PC-3 (cell line): ENCODE data around the gene FCRL4. TPM values are rescaled to one million over a fixed set of nuclear protein-coding genes. Genes with fewer than 3 reads are reported as not detected.

Experiments
- ATAC-seq: fragments of 200-7000 bp; cut with Tn5 transposase; 2 replicates; pipeline ENCODE4 v1.9.1; 2020; ENCODE audit warnings: mild to moderate bottlenecking, moderate library complexity
- BruUV-seq: library from RNA; stranded (reverse); fragments of 400-500 nt; replicated peaks from 2 replicates; lab custom pipeline; 2021; lab: Mats Ljungman, UMichigan
- CTCF ChIA-PET: fragments of 300-600 bp; sonication (Branson Sonifier 250); formaldehyde crosslinking; loops from one replicate; lab custom pipeline; 2022; ENCODE audit warnings: antibody characterized with exemption; lab: Charles Lee
- POLR2A ChIA-PET: fragments of 300-600 bp; sonication (Branson Sonifier 250); formaldehyde crosslinking; loops from one replicate; lab custom pipeline; 2022; ENCODE audit warnings: antibody characterized with exemption; ENCODE audit not compliant: unreplicated experiment; lab: Charles Lee
- DNase-seq: peaks from one replicate; pipeline ENCODE4 v3.0.0-alpha.2; 2015
- H2AFZ ChIP-seq: fragments of 300-600 bp; sonication (generic); 2 replicates; pipeline ENCODE4 v1.6.0; 2016; ENCODE audit warnings: antibody characterized with exemption, low read length
- H3F3A ChIP-seq: fragments of 300-600 bp; sonication (generic); one replicate; pipeline ENCODE4 v1.6.0; 2017; ENCODE audit warnings: antibody characterized with exemption, low read length, control low read depth, mild to moderate bottlenecking; ENCODE audit not compliant: unreplicated experiment
- H3K27ac ChIP-seq: fragments of 300-600 bp; sonication (generic); 2 replicates; pipeline ENCODE4 v1.5.1; 2016; ENCODE audit warnings: mild to moderate bottlenecking, low read length
- H3K27me3 ChIP-seq: fragments of 300-600 bp; sonication (generic); 2 replicates; pipeline ENCODE4 v1.6.1; 2016; ENCODE audit warnings: low read length, mixed read lengths
- H3K36me3 ChIP-seq: fragments of 300-600 bp; sonication (generic); 2 replicates; pipeline ENCODE4 v1.6.1; 2016; ENCODE audit warnings: low read depth, mixed run types, low read length, mixed read lengths
- H3K4me1 ChIP-seq: fragments of 300-600 bp; sonication (generic); 2 replicates; pipeline ENCODE4 v1.5.1; 2016; ENCODE audit warnings: low read length; ENCODE audit not compliant: insufficient read depth
- H3K4me2 ChIP-seq: fragments of 300-600 bp; sonication (generic); 2 replicates; pipeline ENCODE4 v1.6.0; 2016; ENCODE audit warnings: low read length
- H3K4me3 ChIP-seq: fragments of 300-600 bp; sonication (generic); 2 replicates; pipeline ENCODE4 v1.5.1; 2016; ENCODE audit warnings: mild to moderate bottlenecking, low read length, mixed read lengths
- H3K79me2 ChIP-seq: fragments of 300-600 bp; sonication (generic); 2 replicates; pipeline ENCODE4 v1.6.1; 2017; ENCODE audit warnings: low read length, mixed read lengths
- H3K9ac ChIP-seq: fragments of 300-600 bp; sonication (generic); 2 replicates; pipeline ENCODE4 v1.6.0; 2016; ENCODE audit warnings: mild to moderate bottlenecking, low read length
- H3K9me2 ChIP-seq: fragments of 300-600 bp; sonication (generic); replicated peaks from 2 replicates; pipeline ENCODE4 v1.6.1; 2016; ENCODE audit warnings: mixed run types, low read length, mixed read lengths
- H3K9me3 ChIP-seq: fragments of 300-600 bp; sonication (generic); 2 replicates; pipeline ENCODE4 v1.6.1; 2016; ENCODE audit warnings: low read length, mixed read lengths
- H4K20me1 ChIP-seq: fragments of 300-600 bp; sonication (generic); 2 replicates; pipeline ENCODE4 v1.6.1; 2016; ENCODE audit warnings: low read length, mixed read lengths
- CTCF ChIP-seq: fragments of 300-600 bp; sonication (generic); conservative IDR thresholded peaks from 2 replicates; pipeline ENCODE4 v1.5.1; 2017; ENCODE audit warnings: antibody characterized with exemption, low read depth, mild to moderate bottlenecking, low read length
- EZH2 ChIP-seq: fragments of 300-600 bp; sonication (generic); IDR thresholded peaks from one replicate; pipeline ENCODE4 v1.6.1; 2017; ENCODE audit warnings: antibody characterized with exemption, mild to moderate bottlenecking, low read length; ENCODE audit not compliant: unreplicated experiment
- EZH2phosphoT487 ChIP-seq: fragments of 300-600 bp; sonication (generic); IDR thresholded peaks from 2 replicates; pipeline ENCODE4 v1.6.1; 2018; ENCODE audit warnings: mild to moderate bottlenecking, antibody characterized with exemption, low read length, borderline replicate concordance
- intact Hi-C: fragments of 100-400 bp; cut with micrococcal nuclease; formaldehyde crosslinking; loops from 2 replicates; pipeline ENCODE4 v1.9.0; 2023
- total RNA-seq: library from RNA; depleted of rRNA; stranded (reverse); fragments of >200 nt; gene quantifications from 2 replicates; pipeline ENCODE4 v1.2.3, GENCODE V29; 2014

FCRL4 gene
- total RNA-seq, 1 experiment from 2014 or later, result not detected

GRCh38 chr1:157539568-157539967 lies 58.3 kb downstream of the FCRL4 start:
- Histone ChIP-seq H3K27ac (no peak overlapping the region), H3K27me3 (peaks cover 28% of the 10 kb centered on the region), H3K9me2 (no peaks in the 10 kb centered on the region), H3K4me3 (no peak overlapping the region), H3K36me3 (no peaks in the 10 kb centered on the region), H3K9me3 (no peaks in the 10 kb centered on the region), H3F3A (no peaks in the 10 kb centered on the region), H3K4me1 (no peaks in the 10 kb centered on the region), H2AFZ (no peak overlapping the region), H3K9ac (no peak overlapping the region), H3K79me2 (no peaks in the 10 kb centered on the region), H4K20me1 (no peaks in the 10 kb centered on the region), H3K4me2 (no peak overlapping the region)
- no TSS peak for BruUV-seq
- intact Hi-C loops, result no loop called here
- DNase-seq (no peak), ATAC-seq (no peak)
- no peak for TF ChIP-seq EZH2phosphoT487
- no peak for TF ChIP-seq CTCF
- no peak for TF ChIP-seq EZH2
- ChIA-PET CTCF (no interaction called here), POLR2A (no interaction called here)

GRCh38 chr1:157532569-157532968 lies 65.3 kb downstream of the FCRL4 start:
- ATAC-seq (no peak), DNase-seq (no peak)
- intact Hi-C loops, result no loop called here
- Histone ChIP-seq H4K20me1 (no peaks in the 10 kb centered on the region), H3K4me1 (no peaks in the 10 kb centered on the region), H3K9me2 (0 out of 2 replicates have a peak, but pooled peaks cover 5% of the 10 kb centered on the region), H3K79me2 (no peaks in the 10 kb centered on the region), H2AFZ (no peak overlapping the region), H3K36me3 (no peaks in the 10 kb centered on the region), H3K9ac (no peak overlapping the region), H3K4me3 (no peak overlapping the region), H3K27me3 (peaks cover 12% of the 10 kb centered on the region; the same call in 1 of the 2 replicates), H3K4me2 (no peak overlapping the region), H3K27ac (no peak overlapping the region), H3K9me3 (no peaks in the 10 kb centered on the region), H3F3A (no peaks in the 10 kb centered on the region)
- BruUV-seq, result no TSS peak
- ChIA-PET CTCF (no interaction called here), POLR2A (no interaction called here)
- no peak for TF ChIP-seq CTCF
- TF ChIP-seq EZH2phosphoT487, result no peak
- TF ChIP-seq EZH2, result no peak

- intact Hi-C loops, result no loop called here
- TF ChIP-seq EZH2, result no peak
- TF ChIP-seq EZH2phosphoT487, result no peak
- TF ChIP-seq CTCF, result no peak
- Histone ChIP-seq H3K4me1 (no peaks in the 10 kb centered on the region), H2AFZ (no peak overlapping the region), H3K4me3 (no peak overlapping the region), H3K9ac (no peak overlapping the region), H4K20me1 (no peaks in the 10 kb centered on the region), H3K27ac (no peak overlapping the region), H3K4me2 (no peak overlapping the region), H3F3A (no peaks in the 10 kb centered on the region), H3K79me2 (no peaks in the 10 kb centered on the region), H3K36me3 (no peaks in the 10 kb centered on the region), H3K9me3 (no peaks in the 10 kb centered on the region), H3K27me3 (peaks cover 44% of the 10 kb centered on the region), H3K9me2 (no peaks in the 10 kb centered on the region)
- ATAC-seq (no peak), DNase-seq (no peak)
- POLR2A ChIA-PET, result no interaction called here
- CTCF ChIA-PET, result no interaction called here
- no TSS peak for BruUV-seq
Observed at GRCh38 chr1:157523774-157524493, 74.0 kb downstream of the FCRL4 start.
